ENCODE measurements around the gene UBTD2.
A peak's percentile ranks its signal among the peaks of the same experiment; 100 is the strongest.

UBTD2 gene

DNA sequence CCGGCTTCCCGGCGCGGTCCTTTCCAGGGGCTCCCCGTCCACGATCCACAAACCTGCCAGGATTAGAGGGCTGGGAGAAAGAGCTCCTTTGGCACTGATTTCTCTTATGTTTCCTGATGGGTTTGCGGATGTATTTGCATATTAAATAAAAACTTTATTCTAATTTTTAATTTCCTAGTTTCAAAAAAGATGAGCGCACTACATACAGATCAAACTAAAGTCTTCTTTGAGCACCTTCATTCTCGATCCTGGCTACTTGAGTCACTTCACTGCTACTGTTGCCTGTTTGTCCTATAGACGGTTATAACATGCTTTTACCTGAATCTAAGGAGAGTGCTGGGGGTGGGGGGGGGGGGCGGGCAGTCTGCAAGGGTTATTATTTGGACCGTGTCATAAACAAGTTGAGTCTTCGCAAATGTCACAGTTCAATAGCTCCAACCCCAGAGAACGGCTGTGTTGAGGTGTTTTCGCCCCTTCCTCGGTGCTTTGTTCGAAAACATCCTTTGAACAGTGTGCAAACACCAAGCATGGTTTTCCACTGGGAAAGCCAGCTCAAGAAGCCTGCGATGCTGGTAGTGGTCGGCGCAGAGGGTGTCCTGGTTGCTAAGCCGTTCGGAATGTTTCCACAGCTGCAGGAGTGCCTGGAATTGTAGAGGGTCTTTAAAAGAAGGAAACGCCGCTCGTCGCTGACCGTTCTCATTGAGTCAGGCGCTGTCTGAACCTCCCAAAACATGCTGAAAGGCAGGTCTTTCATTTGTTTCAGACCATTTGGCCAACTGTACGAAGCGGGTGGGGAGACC, 94.5 kb downstream of the UBTD2 start:
- peak overlapping the region in 1 of 2 donors; percentile 82 for H3K27ac ChIP-seq
- no peaks in the 10 kb centered on the region for H3K27me3 ChIP-seq
- H3K9me3 ChIP-seq: no peaks in the 10 kb centered on the region
- H3K4me1 ChIP-seq: peaks cover 0 to 14% (median 8%) of the 10 kb centered on the region in 4 donors
- intact Hi-C loops (cut with DNase I; ENCODE audit: low total_unique reads): loop anchor here (1.0 to 5.0 kb wide), 2 partner anchors 82 to 93 kb away; partner anchors contain the start of gene UBTD2
- H3K4me3 ChIP-seq: peak overlapping the region; percentile 87 to 94
- no peak for DNase-seq
- no peaks in the 10 kb centered on the region for H3K36me3 ChIP-seq
- TF ChIP-seq, protein P1, sequence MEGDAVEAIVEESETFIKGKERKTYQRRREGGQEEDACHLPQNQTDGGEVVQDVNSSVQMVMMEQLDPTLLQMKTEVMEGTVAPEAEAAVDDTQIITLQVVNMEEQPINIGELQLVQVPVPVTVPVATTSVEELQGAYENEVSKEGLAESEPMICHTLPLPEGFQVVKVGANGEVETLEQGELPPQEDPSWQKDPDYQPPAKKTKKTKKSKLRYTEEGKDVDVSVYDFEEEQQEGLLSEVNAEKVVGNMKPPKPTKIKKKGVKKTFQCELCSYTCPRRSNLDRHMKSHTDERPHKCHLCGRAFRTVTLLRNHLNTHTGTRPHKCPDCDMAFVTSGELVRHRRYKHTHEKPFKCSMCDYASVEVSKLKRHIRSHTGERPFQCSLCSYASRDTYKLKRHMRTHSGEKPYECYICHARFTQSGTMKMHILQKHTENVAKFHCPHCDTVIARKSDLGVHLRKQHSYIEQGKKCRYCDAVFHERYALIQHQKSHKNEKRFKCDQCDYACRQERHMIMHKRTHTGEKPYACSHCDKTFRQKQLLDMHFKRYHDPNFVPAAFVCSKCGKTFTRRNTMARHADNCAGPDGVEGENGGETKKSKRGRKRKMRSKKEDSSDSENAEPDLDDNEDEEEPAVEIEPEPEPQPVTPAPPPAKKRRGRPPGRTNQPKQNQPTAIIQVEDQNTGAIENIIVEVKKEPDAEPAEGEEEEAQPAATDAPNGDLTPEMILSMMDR (IDR thresholded peaks at IDR 0.05): no peak

DNA sequence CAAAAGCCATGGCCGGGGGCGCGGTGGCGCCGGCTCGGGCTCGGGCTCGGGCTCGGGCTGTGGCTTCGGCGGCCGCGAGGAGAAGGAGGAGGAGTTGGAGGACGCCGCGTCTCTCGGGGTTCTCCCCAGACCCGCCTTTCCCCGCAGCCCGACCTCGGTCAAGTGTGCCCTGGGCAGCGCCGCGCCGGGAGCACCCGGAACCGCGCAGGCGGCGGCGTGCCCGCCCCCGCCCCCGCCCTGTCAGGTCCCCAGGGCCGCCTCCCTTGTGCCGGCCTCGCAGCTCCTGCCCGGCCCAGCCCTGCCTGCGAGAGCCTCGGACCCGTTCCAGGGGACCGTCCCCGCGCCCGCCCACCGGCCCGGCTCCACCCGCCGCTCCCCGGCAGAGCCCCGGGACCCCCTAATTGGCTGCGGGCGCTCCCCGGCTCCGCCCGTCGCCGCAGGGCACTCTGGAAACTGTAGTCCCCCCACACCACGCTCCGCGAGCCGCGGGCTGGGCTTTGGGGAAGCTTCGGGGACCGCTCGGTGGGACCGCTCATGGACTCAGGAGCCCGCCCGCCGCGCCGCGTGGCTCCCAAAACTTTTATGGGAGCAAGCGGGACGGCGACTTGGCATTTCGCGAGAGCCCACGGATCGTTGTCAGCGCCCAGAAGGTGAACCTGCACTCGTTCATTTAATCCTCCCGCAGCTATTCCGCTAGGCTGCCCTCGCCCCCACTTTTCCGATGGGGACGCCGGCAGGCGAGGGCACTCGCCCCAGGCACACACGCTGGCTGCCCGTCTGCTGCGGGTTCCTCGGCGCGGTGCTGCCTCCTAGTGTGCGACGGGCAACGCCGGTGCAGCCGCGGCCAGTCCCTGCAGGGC, 95.3 kb downstream of the UBTD2 start, which contains the start of gene STK10:
Gene STK10, minus strand, starts transcription at position 192 of the 860 bp plus-strand sequence. Its CDS starts 182 bp downstream, at position 10.
- peak; percentile 88 to 96 for DNase-seq
- no peaks in the 10 kb centered on the region for H3K27me3 ChIP-seq
- no peaks in the 10 kb centered on the region for H3K36me3 ChIP-seq
- peaks cover 0 to 14% (median 8%) of the 10 kb centered on the region in 4 donors for H3K4me1 ChIP-seq
- TF ChIP-seq, protein P1 (IDR thresholded peaks at IDR 0.05): peak; percentile 78 to 91
- peak within 1 kb of the TSS; percentile 82 to 92 for H3K27ac ChIP-seq
- H3K9me3 ChIP-seq: no peaks in the 10 kb centered on the region
- peak within 1 kb of the TSS; percentile 87 to 94 for H3K4me3 ChIP-seq
- intact Hi-C loops (cut with DNase I; ENCODE audit: low total_unique reads): loop anchor here (1.0 to 5.0 kb wide), 2 partner anchors 81 to 94 kb away; partner anchors contain the start of gene UBTD2

DNA sequence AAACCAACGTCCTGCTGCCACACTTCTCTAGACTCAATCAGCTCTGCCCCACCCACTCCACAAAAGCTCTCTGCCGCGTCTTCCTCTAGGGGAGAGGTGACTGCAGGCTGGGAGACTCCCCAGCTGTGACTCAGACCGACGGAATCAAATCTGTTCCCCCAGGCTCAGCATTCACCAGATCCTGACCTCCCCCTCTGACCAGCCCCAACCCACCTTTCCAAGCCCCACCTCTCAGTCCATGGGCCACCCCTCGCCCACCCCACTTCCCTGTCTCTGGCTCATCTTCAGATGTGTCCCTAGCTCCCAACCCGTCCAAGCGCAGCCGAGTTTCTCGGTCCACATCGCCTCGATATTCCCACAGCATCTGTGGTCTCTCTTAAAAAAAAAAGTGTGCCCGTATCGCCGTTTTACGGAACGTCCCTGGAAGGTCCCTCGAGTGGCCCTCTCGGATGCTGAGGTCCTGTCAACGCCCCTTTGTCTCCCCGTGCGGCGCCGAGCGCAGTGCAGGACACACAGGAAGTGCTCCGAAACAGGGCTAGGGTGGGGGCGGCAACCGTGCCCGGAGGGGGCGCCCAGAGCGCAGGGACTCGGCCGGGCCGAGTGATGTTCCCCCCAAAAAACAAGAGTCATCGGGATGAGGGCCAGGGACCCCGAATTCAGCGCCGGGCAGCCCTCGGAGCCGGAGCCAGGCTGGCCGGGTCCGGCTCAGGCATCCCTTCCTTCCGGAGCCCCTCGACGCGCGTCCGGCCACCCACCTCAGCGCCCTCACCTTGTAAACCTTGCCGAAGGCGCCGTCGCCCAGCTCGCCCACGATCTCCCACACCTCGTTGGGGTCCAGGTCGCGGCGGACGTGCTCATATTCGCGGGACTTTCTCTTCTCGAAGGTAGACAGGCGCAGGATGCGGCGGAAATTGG, 96.2 kb downstream of the UBTD2 start:
- no peaks in the 10 kb centered on the region for H3K9me3 ChIP-seq
- peak overlapping the region; percentile 87 to 94 for H3K4me3 ChIP-seq
- TF ChIP-seq, protein P1 (IDR thresholded peaks at IDR 0.05): no peak
- intact Hi-C loops (cut with DNase I; ENCODE audit: low total_unique reads): loop anchor here (1.0 to 5.0 kb wide), 2 partner anchors 80 to 95 kb away; partner anchors contain the start of gene UBTD2
- H3K27me3 ChIP-seq: no peaks in the 10 kb centered on the region
- no peaks in the 10 kb centered on the region for H3K36me3 ChIP-seq
- peaks cover 0 to 14% (median 8%) of the 10 kb centered on the region in 4 donors for H3K4me1 ChIP-seq
- peak overlapping the region; percentile 82 to 92 for H3K27ac ChIP-seq
- DNase-seq: peak in 1 of 2 donors; percentile 62

DNA sequence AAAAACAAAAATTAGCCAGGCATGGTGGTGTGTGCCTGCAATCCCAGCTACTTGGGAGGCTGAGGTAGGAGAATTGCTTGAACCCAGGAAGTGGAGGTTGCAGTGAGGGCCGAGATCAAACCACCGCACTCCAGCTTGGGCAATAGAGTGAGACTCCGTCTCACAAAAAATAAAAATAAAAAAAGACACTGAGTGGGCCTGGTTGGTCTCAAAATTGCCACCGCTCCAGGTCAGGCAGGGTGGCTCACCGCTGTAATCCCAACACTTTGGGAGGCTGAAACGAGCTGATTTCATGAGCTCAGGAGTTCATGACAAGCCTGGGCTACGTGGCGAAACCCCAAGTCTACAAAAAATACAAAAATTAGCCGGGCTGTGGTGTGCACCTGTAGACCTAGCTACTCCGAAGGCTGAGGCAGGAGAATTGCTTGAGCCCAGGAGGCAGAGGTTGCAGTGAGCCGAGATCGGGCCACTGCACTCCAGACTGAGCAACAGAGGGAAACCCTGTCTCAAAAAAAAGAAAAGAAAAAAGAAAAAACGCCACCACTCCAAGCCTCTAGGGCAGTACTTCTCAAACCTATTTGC, 97.4 kb downstream of the UBTD2 start:
- Histone ChIP-seq H3K4me3 (peak overlapping the region in 1 of 2 donors; percentile 87), H3K9me3 (no peaks in the 10 kb centered on the region), H3K27ac (no peak overlapping the region), H3K27me3 (no peaks in the 10 kb centered on the region), H3K36me3 (no peaks in the 10 kb centered on the region), H3K4me1 (peaks cover 0 to 14% (median 8%) of the 10 kb centered on the region in 4 donors)
- intact Hi-C loops (cut with DNase I; ENCODE audit: low total_unique reads): loop anchor here (5.0 kb wide), 1 partner anchor 96 kb away; the partner anchor contains the start of gene UBTD2
- DNase-seq: no peak
- TF ChIP-seq, protein P1 (IDR thresholded peaks at IDR 0.05): no peak

All from tibial artery (tissue), 4 donors.